ENCODE measurements around the gene VEGFD. TPM values are rescaled to one million over a fixed set of nuclear protein-coding genes. Genes with fewer than 3 reads are reported as not detected.

VEGFD gene
- total RNA-seq, 1 experiment from 2014 or later = 0.62 TPM

DNA sequence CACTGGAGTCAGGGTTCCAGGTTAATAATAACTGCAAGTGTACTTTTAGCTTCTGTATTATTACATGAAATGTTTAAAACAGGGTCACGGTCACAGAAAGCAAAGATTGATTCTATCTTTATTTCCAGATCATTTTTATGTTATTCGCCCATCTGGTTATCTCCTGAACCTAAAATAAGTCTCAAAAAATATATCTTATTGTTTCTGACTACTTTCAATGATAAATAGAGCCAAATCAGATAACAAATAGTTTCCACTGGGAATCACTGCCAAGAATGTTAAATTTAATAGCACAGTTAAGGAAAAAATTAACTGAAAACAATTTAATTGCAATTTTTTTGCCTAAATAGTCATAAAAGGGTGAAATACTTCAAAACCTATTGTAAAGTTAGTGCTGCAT lies 17.2 kb upstream of the VEGFD start:
- no peaks in the 10 kb centered on the region for H3K9me3 ChIP-seq (ENCODE audit: low read depth, low read length, poor library complexity, severe bottlenecking)
- CTCF ChIA-PET = no interaction called here
- TF ChIP-seq EZH2 (IDR thresholded peaks at IDR 0.05; ENCODE audit: borderline replicate concordance, low read depth, low read length, poor library complexity, severe bottlenecking) = no peak
- no peak for TF ChIP-seq CTCF (conservative IDR thresholded peaks at IDR 0.05; ENCODE audit: low read depth, low read length)
- no TSS peak for BruUV-seq (replicated peaks)
- no peak for DNase-seq (ENCODE audit: low spot score)
- POLR2A ChIA-PET (ENCODE audit: low non-redundant PET) = interaction anchor here (0.6 kb wide), 1 partner anchor 1144 kb away, joined by 3 read pairs; no protein-coding TSS in a partner anchor
- H3K4me3 ChIP-seq (ENCODE audit: low read depth, low read length, poor library complexity, severe bottlenecking) = no peak overlapping the region
- peaks cover 19% of the 10 kb centered on the region for H3K4me1 ChIP-seq (ENCODE audit: insufficient read depth, low read length, poor library complexity, severe bottlenecking)
- H3K27ac ChIP-seq (ENCODE audit: low read depth, low read length, poor library complexity, severe bottlenecking) = no peak overlapping the region
- H3K36me3 ChIP-seq (ENCODE audit: insufficient read depth, low read length, poor library complexity, severe bottlenecking) = peaks cover 2% of the 10 kb centered on the region
- H3K27me3 ChIP-seq (replicated peaks; ENCODE audit: insufficient read depth, low read depth, low read length, poor library complexity) = no peaks in the 10 kb centered on the region
- intact Hi-C loops (cut with micrococcal nuclease; ENCODE audit: unreplicated experiment) = no loop called here

DNA sequence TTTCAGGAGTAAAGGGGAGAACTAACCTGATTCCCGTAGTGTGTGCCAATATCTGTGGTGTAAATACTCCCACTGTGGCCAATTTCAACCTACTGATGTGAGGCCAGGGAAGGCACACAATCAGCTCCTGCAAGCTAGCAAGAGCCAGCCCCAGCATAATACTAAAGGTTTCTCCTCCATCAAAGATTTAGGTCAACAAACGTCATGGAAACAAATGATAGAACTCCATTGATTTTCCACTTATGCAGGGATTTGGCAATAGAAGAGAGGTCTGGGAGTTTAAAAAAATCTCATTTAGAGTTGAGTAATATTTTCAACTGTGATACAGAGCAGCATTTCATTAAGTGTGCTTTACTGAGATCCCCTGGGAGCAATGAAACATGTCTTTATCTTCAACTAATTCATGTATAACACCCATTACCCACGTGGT lies 15.8 kb upstream of the VEGFD start:
- no peak overlapping the region for H3K4me3 ChIP-seq (ENCODE audit: low read depth, low read length, poor library complexity, severe bottlenecking)
- peak; percentile 53 for DNase-seq (ENCODE audit: low spot score)
- no TSS peak for BruUV-seq (replicated peaks)
- H3K27ac ChIP-seq (ENCODE audit: low read depth, low read length, poor library complexity, severe bottlenecking) = no peak overlapping the region
- H3K36me3 ChIP-seq (ENCODE audit: insufficient read depth, low read length, poor library complexity, severe bottlenecking) = no peaks in the 10 kb centered on the region
- intact Hi-C loops (cut with micrococcal nuclease; ENCODE audit: unreplicated experiment) = no loop called here
- H3K4me1 ChIP-seq (ENCODE audit: insufficient read depth, low read length, poor library complexity, severe bottlenecking) = peaks cover 6% of the 10 kb centered on the region
- no peaks in the 10 kb centered on the region for H3K9me3 ChIP-seq (ENCODE audit: low read depth, low read length, poor library complexity, severe bottlenecking)
- H3K27me3 ChIP-seq (replicated peaks; ENCODE audit: insufficient read depth, low read depth, low read length, poor library complexity) = no peaks in the 10 kb centered on the region
- POLR2A ChIA-PET (ENCODE audit: low non-redundant PET) = interaction anchor here (0.7 kb wide), 1 partner anchor 19 kb away, joined by 3 read pairs; no protein-coding TSS in a partner anchor
- CTCF ChIA-PET = no interaction called here
- TF ChIP-seq CTCF (conservative IDR thresholded peaks at IDR 0.05; ENCODE audit: low read depth, low read length) = no peak
- no peak for TF ChIP-seq EZH2 (IDR thresholded peaks at IDR 0.05; ENCODE audit: borderline replicate concordance, low read depth, low read length, poor library complexity, severe bottlenecking)

- Histone ChIP-seq H3K4me1 (ENCODE audit: insufficient read depth, low read length, poor library complexity, severe bottlenecking) (peaks cover 3% of the 10 kb centered on the region), H3K36me3 (ENCODE audit: insufficient read depth, low read length, poor library complexity, severe bottlenecking) (no peaks in the 10 kb centered on the region), H3K4me3 (ENCODE audit: low read depth, low read length, poor library complexity, severe bottlenecking) (no peak overlapping the region), H3K9me3 (ENCODE audit: low read depth, low read length, poor library complexity, severe bottlenecking) (no peaks in the 10 kb centered on the region), H3K27ac (ENCODE audit: low read depth, low read length, poor library complexity, severe bottlenecking) (no peak overlapping the region), H3K27me3 (replicated peaks; ENCODE audit: insufficient read depth, low read depth, low read length, poor library complexity) (no peaks in the 10 kb centered on the region)
- ChIA-PET POLR2A (ENCODE audit: low non-redundant PET) (no interaction called here), CTCF (no interaction called here)
- no TSS peak for BruUV-seq (replicated peaks)
- intact Hi-C loops (cut with micrococcal nuclease; ENCODE audit: unreplicated experiment) = no loop called here
- no peak for DNase-seq (ENCODE audit: low spot score)
- no peak for TF ChIP-seq CTCF (conservative IDR thresholded peaks at IDR 0.05; ENCODE audit: low read depth, low read length)
- no peak for TF ChIP-seq EZH2 (IDR thresholded peaks at IDR 0.05; ENCODE audit: borderline replicate concordance, low read depth, low read length, poor library complexity, severe bottlenecking)
These were observed 14.7 kb upstream of the VEGFD start for GRCh38 chrX:15398874-15399273.

All from A673 (cell line).